Ovary (tissue), 9 donors: ENCODE data around the gene TRAF2. TPM values are rescaled to one million over a fixed set of nuclear protein-coding genes. Genes with fewer than 3 reads are reported as not detected.

Source experiments
- DNase-seq, 5 donors: peaks; one replicate each; pipeline ENCODE4 v3.0.0-alpha.2; 2019 to 2020
- H3K27ac ChIP-seq, 2 donors: fragments of 200-600 bp; one replicate each; pipeline versions ENCODE4 v1.5.1 to v1.8.0; 2019 to 2022
- H3K27me3 ChIP-seq: fragments of 200-600 bp; one replicate; pipeline ENCODE4 v1.8.0; 2022
- H3K36me3 ChIP-seq: fragments of 200-600 bp; sonication (generic); one replicate; pipeline ENCODE4 v1.5.1; 2019
- H3K4me1 ChIP-seq: one replicate; pipeline ENCODE4 v1.8.1; 2013; ENCODE audit warnings: mild to moderate bottlenecking, moderate library complexity; ENCODE audit not compliant: insufficient read depth
- H3K4me3 ChIP-seq: fragments of 200-600 bp; sonication (generic); one replicate; pipeline ENCODE4 v1.5.1; 2017
- H3K9me3 ChIP-seq, 2 donors: fragments of 200-600 bp in 1 of 2; sonication (generic) in 1 of 2; one replicate each; pipeline versions ENCODE4 v1.5.1 to v1.8.1; 2013 to 2019; ENCODE audit warnings: mild to moderate bottlenecking in 1 of 2, moderate library complexity in 1 of 2
- EP300 ChIP-seq: sonication (generic); formaldehyde crosslinking; IDR thresholded peaks from one replicate; pipeline ENCODE4 v1.6.1; 2017; ENCODE audit warnings: antibody characterized with exemption
- POLR2A ChIP-seq: fragments of 450-650 bp; IDR thresholded peaks from one replicate; pipeline ENCODE4 v1.6.1; 2017; ENCODE audit warnings: antibody characterized with exemption, mild to moderate bottlenecking, moderate library complexity
- WGBS, 3 donors: extraction: QIAGEN DNeasy Blood & Tissue Kit in 1 of 3; methylation state at CpG; one replicate each; pipeline versions ENCODE4 v1.1.5 to v1.1.7; 2013 to 2017; 5-methylcytosine and 5-hydroxymethylcytosine counted together
- intact Hi-C, 4 donors: fragments of 100-400 bp; cut with DNase I; formaldehyde crosslinking; loops; one replicate each; pipeline versions ENCODE4 v1.11.0 to v1.15.1; 2022 to 2023
- polyA plus RNA-seq, 2 donors: library from polyadenylated mRNA; stranded (reverse); fragments of 200-250 nt in 1 of 2; fragments of 350-450 nt in 1 of 2; fragmentation: Illumina TruSeq in 1 of 2; extraction: RNeasy Lipid Tissue Mini Kit (QIAGEN cat#74804) in 1 of 2; gene quantifications; one replicate each; pipeline ENCODE4 v1.2.3, GENCODE V29; 2013 to 2014
- total RNA-seq, 7 donors: library from RNA; depleted of rRNA in 2 of 7; stranded (reverse); fragments of >200 nt in 2 of 7; fragmentation: NEBNext Ultra II Directional in 3 of 7; extraction: Animal tissue kit (Norgen Biotek cat#: 25700) in 3 of 7; gene quantifications; one replicate each; pipeline versions ENCODE4 v1.1.0 to v1.2.4, GENCODE V29; 2016 to 2023
- TF ChIP-seq, protein P1 (sequence below), 3 donors: fragments of 450-650 bp in 2 of 3; fragments of 200-600 bp in 1 of 3; IDR thresholded peaks; one replicate each; pipeline versions ENCODE4 v1.5.1 to v1.8.0; 2016 to 2022; ENCODE audit warnings: antibody characterized with exemption in 3 of 3, mild to moderate bottlenecking in 1 of 3
- donor health status: DM: no; HTN: no; CAD: no; lungs with moderate emphysema.
- donor health status: DM: no; HTN: no; CAD: no.
- donor health status: Bipolar disorder and iron deficiency.
- donor health status: DM: yes; HTN: yes; CAD: no.
- donor health status: DM: no; HTN: no; CAD: no.
- donor health status: DM: yes; HTN: yes; CAD: no.

Gene TRAF2
- total and polyA plus RNA-seq, 9 donors = 0.83 to 11.9 (median 9.7) TPM

DNA sequence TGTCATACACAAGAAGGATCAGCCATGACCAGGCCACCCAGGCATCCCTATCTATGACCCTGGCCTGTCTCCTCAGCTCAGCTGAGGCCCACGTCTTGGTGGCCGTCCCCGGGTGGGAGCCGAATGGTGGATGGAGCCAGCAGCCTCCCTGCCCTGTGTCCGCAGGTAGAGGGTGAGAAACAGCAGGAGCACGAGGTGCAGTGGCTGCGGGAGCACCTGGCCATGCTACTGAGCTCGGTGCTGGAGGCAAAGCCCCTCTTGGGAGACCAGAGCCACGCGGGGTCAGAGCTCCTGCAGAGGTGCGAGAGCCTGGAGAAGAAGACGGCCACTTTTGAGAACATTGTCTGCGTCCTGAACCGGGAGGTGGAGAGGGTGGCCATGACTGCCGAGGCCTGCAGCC is 33.8 kb downstream of the TRAF2 start:
- no peaks in the 10 kb centered on the region for H3K4me1 ChIP-seq
- WGBS, 3 donors = 94 to 96% (median 95%) methylated on average over 15 of the region's 15 CpGs
- TF ChIP-seq POLR2A (no peak), EP300 (no peak)
- no peaks in the 10 kb centered on the region for H3K9me3 ChIP-seq
- DNase-seq = no peak
- H3K4me3 ChIP-seq = no peak overlapping the region
- H3K27ac ChIP-seq = no peak overlapping the region
- H3K36me3 ChIP-seq = no peaks in the 10 kb centered on the region
- intact Hi-C loops = no loop called here
- no peaks in the 10 kb centered on the region for H3K27me3 ChIP-seq

DNA sequence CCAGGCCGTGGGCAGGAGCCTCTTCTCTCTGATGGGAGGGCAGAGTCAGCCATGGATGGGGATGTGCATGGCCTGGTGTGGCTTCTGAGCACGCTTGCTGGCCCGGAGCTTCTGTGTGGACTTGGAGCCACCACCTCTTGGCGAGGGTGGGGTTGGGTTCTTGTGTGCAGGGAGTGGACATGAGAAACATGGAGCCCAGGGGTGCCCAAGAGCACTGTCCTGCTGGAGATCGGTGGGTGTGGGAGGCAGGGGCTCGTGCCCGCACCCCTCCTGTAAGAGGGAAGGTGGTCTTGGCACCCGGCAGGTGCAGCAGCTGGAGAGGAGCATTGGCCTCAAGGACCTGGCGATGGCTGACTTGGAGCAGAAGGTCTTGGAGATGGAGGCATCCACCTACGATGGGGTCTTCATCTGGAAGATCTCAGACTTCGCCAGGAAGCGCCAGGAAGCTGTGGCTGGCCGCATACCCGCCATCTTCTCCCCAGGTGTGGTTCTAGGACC is 34.5 kb downstream of the TRAF2 start:
- intact Hi-C loops = no loop called here
- no peak for DNase-seq
- 92 to 96% (median 96%) methylated on average over 12 to 14 of the region's 14 CpGs for WGBS, 3 donors
- H3K36me3 ChIP-seq = no peaks in the 10 kb centered on the region
- H3K27me3 ChIP-seq = no peaks in the 10 kb centered on the region
- TF ChIP-seq POLR2A = no peak
- TF ChIP-seq, protein P1, sequence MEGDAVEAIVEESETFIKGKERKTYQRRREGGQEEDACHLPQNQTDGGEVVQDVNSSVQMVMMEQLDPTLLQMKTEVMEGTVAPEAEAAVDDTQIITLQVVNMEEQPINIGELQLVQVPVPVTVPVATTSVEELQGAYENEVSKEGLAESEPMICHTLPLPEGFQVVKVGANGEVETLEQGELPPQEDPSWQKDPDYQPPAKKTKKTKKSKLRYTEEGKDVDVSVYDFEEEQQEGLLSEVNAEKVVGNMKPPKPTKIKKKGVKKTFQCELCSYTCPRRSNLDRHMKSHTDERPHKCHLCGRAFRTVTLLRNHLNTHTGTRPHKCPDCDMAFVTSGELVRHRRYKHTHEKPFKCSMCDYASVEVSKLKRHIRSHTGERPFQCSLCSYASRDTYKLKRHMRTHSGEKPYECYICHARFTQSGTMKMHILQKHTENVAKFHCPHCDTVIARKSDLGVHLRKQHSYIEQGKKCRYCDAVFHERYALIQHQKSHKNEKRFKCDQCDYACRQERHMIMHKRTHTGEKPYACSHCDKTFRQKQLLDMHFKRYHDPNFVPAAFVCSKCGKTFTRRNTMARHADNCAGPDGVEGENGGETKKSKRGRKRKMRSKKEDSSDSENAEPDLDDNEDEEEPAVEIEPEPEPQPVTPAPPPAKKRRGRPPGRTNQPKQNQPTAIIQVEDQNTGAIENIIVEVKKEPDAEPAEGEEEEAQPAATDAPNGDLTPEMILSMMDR (IDR thresholded peaks at IDR 0.05) = no peak
- no peak for TF ChIP-seq EP300
- no peak overlapping the region for H3K27ac ChIP-seq
- no peaks in the 10 kb centered on the region for H3K9me3 ChIP-seq
- no peaks in the 10 kb centered on the region for H3K4me1 ChIP-seq
- H3K4me3 ChIP-seq = no peak overlapping the region

DNA sequence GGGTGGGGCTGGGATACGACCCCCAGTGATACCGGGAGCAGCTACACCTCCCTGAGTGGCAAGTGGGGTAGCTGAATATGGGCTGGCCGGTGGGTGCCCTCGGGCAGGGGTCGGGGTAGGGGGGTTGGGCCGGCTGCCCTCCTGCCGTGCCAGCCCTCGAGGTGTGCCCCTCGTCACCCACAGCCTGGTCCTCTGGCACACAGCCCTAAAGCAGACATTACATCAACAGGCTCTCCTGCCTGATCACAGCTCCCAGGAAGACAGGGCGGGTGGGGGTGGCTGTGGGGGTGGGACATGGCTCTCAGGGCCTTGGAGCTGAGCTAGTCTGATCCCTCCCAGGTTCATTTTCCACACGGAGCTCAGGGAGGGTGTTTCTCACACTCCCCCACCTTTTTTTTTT is 35.0 kb downstream of the TRAF2 start:
- H3K4me3 ChIP-seq = no peak overlapping the region
- H3K9me3 ChIP-seq = no peaks in the 10 kb centered on the region
- no peaks in the 10 kb centered on the region for H3K4me1 ChIP-seq
- no peak overlapping the region for H3K27ac ChIP-seq
- no peaks in the 10 kb centered on the region for H3K27me3 ChIP-seq
- WGBS, 3 donors = 66 to 86% (median 78%) methylated on average over 7 to 11 of the region's 11 CpGs
- DNase-seq = no peak
- intact Hi-C loops = no loop called here
- TF ChIP-seq EP300 (no peak), POLR2A (no peak)
- TF ChIP-seq, protein P1 (IDR thresholded peaks at IDR 0.05) = no peak
- no peaks in the 10 kb centered on the region for H3K36me3 ChIP-seq

DNA sequence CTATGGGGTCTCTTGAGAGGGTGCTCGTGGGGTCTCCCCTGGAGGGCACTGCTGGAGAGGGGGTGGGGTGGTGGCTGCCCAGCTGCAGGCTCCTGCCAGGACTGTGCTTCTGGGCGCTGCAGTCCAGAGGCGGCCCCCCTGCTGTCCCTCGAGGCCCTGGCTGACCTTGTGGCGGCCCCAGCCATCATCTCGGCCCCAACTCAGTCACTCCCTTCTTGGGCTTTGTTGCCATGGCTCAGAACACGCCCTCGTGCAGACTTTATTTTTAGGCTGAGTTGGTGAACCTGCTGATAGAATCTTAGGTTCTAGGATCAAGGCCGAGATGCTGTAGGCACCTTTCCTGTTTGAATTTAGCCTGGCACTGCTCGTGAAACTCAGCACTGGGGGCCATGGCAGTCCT is 35.4 kb downstream of the TRAF2 start:
- H3K4me3 ChIP-seq = no peak overlapping the region
- H3K36me3 ChIP-seq = no peaks in the 10 kb centered on the region
- WGBS, 3 donors = 70 to 71% (median 71%) methylated on average over 10 of the region's 10 CpGs
- TF ChIP-seq POLR2A (no peak), EP300 (no peak)
- TF ChIP-seq, protein P1 (IDR thresholded peaks at IDR 0.05) = no peak
- DNase-seq = no peak
- no peak overlapping the region for H3K27ac ChIP-seq
- intact Hi-C loops = no loop called here
- H3K4me1 ChIP-seq = no peaks in the 10 kb centered on the region
- no peaks in the 10 kb centered on the region for H3K9me3 ChIP-seq
- H3K27me3 ChIP-seq = no peaks in the 10 kb centered on the region

DNA sequence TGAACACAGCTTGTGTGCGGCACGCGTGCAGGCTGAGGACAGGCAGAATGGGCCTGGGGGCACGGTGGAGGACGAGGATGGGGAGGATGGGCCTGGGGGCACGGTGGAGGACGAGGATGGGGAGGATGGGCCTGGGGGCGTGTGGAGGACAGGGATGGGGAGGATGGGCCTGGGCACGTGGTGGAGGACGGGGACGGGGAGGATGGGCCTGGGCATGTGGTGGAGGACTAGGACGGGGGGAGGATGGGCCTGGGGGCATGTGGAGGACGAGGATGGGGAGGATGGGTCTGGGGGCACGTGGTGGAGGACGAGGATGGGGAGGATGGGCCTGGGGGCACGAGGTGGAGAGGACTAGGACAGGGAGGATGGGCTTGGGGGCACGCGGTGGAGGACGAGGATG is 36.2 kb downstream of the TRAF2 start:
- H3K27me3 ChIP-seq = no peaks in the 10 kb centered on the region
- H3K4me1 ChIP-seq = no peaks in the 10 kb centered on the region
- no peak for DNase-seq
- H3K9me3 ChIP-seq = no peaks in the 10 kb centered on the region
- H3K27ac ChIP-seq = no peak overlapping the region
- WGBS, 3 donors = 90 to 91% (median 91%) methylated on average over 19 of the region's 19 CpGs
- no peak overlapping the region for H3K4me3 ChIP-seq
- no peaks in the 10 kb centered on the region for H3K36me3 ChIP-seq
- no peak for TF ChIP-seq EP300
- no peak for TF ChIP-seq POLR2A
- TF ChIP-seq, protein P1 (IDR thresholded peaks at IDR 0.05) = no peak
- intact Hi-C loops = no loop called here
